Thyroid gland (tissue), 4 donors: ENCODE data around the gene ACACB.

Experiments
- CTCF ChIP-seq, 6 experiments: fragments of 200-600 bp in 3 of 6; fragments of 450-650 bp in 3 of 6; sonication (generic) in 3 of 6; IDR thresholded peaks; one replicate each; pipeline ENCODE4 v1.5.1; 2016 to 2019; ENCODE audit warnings: antibody characterized with exemption in 6 of 6, mild to moderate bottlenecking in 2 of 6, inconsistent platforms in 1 of 6, moderate library complexity in 1 of 6
- POLR2A ChIP-seq, 2 donors: fragments of 450-650 bp; IDR thresholded peaks; one replicate each; pipeline ENCODE4 v1.6.1; 2017; ENCODE audit warnings: antibody characterized with exemption in 2 of 2, mild to moderate bottlenecking in 2 of 2, moderate library complexity in 1 of 2

- TF ChIP-seq CTCF (IDR thresholded peaks at IDR 0.05) (no peak), POLR2A (IDR thresholded peaks at IDR 0.05) (no peak)
Measured at GRCh38 chr12:109088818-109089217, 27.6 kb upstream of the ACACB start.
